K562 (cell line): ENCODE results near the gene PPP2R3B. TPM values are rescaled to one million over a fixed set of nuclear protein-coding genes. Genes with fewer than 3 reads are reported as not detected.
A peak's percentile ranks its signal among the peaks of the same experiment; 100 is the strongest.

Experiments
- MGA ChIP-seq: fragments of 450-650 bp; IDR thresholded peaks from 2 replicates; pipeline ENCODE4 v1.6.1; 2016; ENCODE audit warnings: mild to moderate bottlenecking, moderate library complexity
- polyA plus RNA-seq, 8 experiments: library from polyadenylated mRNA; depleted of rRNA in 4 of 8; stranded (reverse) in 5 of 8; unstranded in 3 of 8; fragments of >200 nt; fragmentation: Nextera tagmentation in 2 of 8; fragmentation: Illumina TruSeq in 1 of 8; extraction: Ambion mirVana in 2 of 8; extraction: Trizol in 1 of 8; gene quantifications; 2 replicates each; pipeline versions ENCODE4 v1.2.1 to v1.2.3, GENCODE V29; 2011 to 2014; ENCODE audit warnings: inconsistent platforms in 1 of 8, missing spikeins in 1 of 8
- total RNA-seq, 7 experiments: library from RNA; depleted of rRNA in 6 of 7; stranded (reverse); fragments of >200 nt in 6 of 7; fragmentation: Illumina TruSeq in 2 of 7; extraction: Trizol in 2 of 7; gene quantifications; 2 replicates each; pipeline versions ENCODE4 v1.2.1 to v1.2.3, GENCODE V29; 2011 to 2021; ENCODE audit warnings: low replicate concordance in 1 of 7

Gene PPP2R3B
- total and polyA plus RNA-seq, 9 of the 15 experiments (the other 6 are each of a cell fraction or from before 2014, with no cell fraction given), result 0.04 to 18.2 (median 8.2) TPM; not detected in 1

DNA sequence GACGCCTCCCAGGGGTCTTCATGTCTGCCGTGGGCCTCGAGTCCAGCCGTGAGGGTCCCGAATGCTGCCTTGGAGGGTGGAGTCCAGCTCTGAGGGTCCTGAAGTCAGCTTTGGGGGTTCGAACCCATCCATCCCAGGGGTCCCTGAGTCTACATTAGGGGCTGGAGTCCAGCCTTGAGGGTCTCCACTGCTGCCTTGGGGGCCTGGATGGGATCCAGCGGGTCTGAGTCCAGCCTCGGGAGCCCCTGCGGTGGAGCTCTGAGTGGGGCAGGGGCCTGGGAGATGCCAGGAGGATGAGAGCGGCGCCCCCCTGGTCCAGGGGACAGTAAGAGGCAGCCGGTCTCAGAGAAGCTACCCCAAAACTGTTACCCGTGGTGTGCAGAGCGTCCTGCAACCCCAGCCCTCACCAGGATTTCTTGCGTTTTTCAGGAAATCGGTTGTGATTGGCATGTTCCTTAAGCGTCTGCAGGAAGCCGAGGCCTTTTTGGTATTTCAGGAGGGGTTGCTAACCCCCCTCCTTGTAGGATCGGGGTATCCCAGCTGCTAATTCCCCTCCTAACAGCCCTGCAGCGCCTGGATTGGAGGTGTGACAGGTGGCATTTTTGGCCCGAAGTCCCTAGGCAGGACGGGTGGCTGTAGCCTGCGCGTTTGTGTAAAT, 66.5 kb downstream of the PPP2R3B start (continued):
- 0 out of 2 replicates have a peak, but pooled peaks have one; percentile 15 for TF ChIP-seq MGA
